Activated CD8-positive, alpha-beta memory T cell treated with anti-CD3 and anti-CD28 coated beads, Interleukin-2, amount 50 U/mL, for 48 hours (primary cell): ENCODE measurements around the gene CORIN.
"Not testable (repeated sequence)": the region's sequence is repeated elsewhere in the genome, so short reads cannot be mapped to it uniquely, and the experiment has no call there.

ENCODE experiments used
- DNase-seq: peaks from one replicate; pipeline ENCODE4 v3.0.0-alpha.2; 2020

The CORIN gene

GRCh38 chr4:47831026-47831679, 6.7 kb downstream of the CORIN start:
- DNase-seq, result no peak

GRCh38 chr4:47830265-47831025, 7.4 kb downstream of the CORIN start:
- DNase-seq, result no peak

- DNase-seq, result no peak
Observed at GRCh38 chr4:47829438-47829837, 8.4 kb downstream of the CORIN start.

GRCh38 chr4:47827343-47828047, 10.4 kb downstream of the CORIN start:
- DNase-seq, result no peak

- DNase-seq, result no peak
Observed at GRCh38 chr4:47824840-47825239, 13.0 kb downstream of the CORIN start.

- no peak for DNase-seq
Observed at GRCh38 chr4:47819178-47819577, 18.7 kb downstream of the CORIN start.

GRCh38 chr4:47817275-47817674, 20.6 kb downstream of the CORIN start:
- no peak for DNase-seq

GRCh38 chr4:47816748-47817147, 21.1 kb downstream of the CORIN start:
- no peak for DNase-seq

GRCh38 chr4:47814618-47815295, 23.1 kb downstream of the CORIN start:
- no peak for DNase-seq

- no peak for DNase-seq
Observed at GRCh38 chr4:47809654-47810203, 28.1 kb downstream of the CORIN start.

GRCh38 chr4:47804598-47804997, 33.3 kb downstream of the CORIN start:
- no peak for DNase-seq

- DNase-seq, result no peak
Observed at GRCh38 chr4:47801481-47802002, 36.3 kb downstream of the CORIN start.

GRCh38 chr4:47798165-47798564, 39.7 kb downstream of the CORIN start:
- no peak for DNase-seq

- DNase-seq, result no peak
Observed at GRCh38 chr4:47791965-47792364, 45.9 kb downstream of the CORIN start.

- DNase-seq, result no peak
Observed at GRCh38 chr4:47790105-47790504, 47.8 kb downstream of the CORIN start.

- no peak for DNase-seq
Observed at GRCh38 chr4:47788126-47788525, 49.7 kb downstream of the CORIN start.

GRCh38 chr4:47786958-47787370, 50.9 kb downstream of the CORIN start:
- DNase-seq, result no peak

GRCh38 chr4:47785153-47785552, 52.7 kb downstream of the CORIN start:
- no peak for DNase-seq

- DNase-seq, result no peak
Observed at GRCh38 chr4:47784222-47784621, 53.6 kb downstream of the CORIN start.

- no peak for DNase-seq
Observed at GRCh38 chr4:47776353-47776752, 61.5 kb downstream of the CORIN start.

- DNase-seq, result no peak
Observed at GRCh38 chr4:47774079-47774478, 63.8 kb downstream of the CORIN start.

GRCh38 chr4:47771020-47771419, 66.8 kb downstream of the CORIN start:
- DNase-seq, result no peak

- not testable (repeated sequence) for DNase-seq
Observed at GRCh38 chr4:47767956-47768355, 69.9 kb downstream of the CORIN start.
